ENCODE measurements around the gene CCDC146.

DNA sequence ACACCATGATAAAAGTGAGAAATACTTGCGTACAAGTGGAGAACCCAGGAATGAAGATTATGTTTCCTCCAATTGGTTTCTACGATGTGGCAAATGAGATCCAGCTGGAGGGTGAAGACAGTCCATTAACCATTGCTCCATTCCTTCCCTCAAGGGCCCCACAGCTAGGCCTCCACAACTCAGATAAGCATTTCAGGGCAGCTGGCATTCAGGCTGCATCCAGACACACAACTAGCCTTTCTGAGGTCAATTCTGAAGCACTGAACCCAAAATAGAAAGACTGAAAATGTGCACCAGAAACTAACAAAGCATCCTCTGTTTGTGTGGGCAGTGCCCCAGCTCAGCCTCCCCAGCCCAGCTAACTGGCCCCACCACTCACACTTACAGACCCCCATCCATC lies 198.9 kb downstream of the CCDC146 start:
- TF ChIP-seq, protein P1, sequence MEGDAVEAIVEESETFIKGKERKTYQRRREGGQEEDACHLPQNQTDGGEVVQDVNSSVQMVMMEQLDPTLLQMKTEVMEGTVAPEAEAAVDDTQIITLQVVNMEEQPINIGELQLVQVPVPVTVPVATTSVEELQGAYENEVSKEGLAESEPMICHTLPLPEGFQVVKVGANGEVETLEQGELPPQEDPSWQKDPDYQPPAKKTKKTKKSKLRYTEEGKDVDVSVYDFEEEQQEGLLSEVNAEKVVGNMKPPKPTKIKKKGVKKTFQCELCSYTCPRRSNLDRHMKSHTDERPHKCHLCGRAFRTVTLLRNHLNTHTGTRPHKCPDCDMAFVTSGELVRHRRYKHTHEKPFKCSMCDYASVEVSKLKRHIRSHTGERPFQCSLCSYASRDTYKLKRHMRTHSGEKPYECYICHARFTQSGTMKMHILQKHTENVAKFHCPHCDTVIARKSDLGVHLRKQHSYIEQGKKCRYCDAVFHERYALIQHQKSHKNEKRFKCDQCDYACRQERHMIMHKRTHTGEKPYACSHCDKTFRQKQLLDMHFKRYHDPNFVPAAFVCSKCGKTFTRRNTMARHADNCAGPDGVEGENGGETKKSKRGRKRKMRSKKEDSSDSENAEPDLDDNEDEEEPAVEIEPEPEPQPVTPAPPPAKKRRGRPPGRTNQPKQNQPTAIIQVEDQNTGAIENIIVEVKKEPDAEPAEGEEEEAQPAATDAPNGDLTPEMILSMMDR (conservative IDR thresholded peaks at IDR 0.05) = no peak
- no peak for TF ChIP-seq ZFX (IDR thresholded peaks at IDR 0.05)

Data from C4-2B (cell line).